GM23338 (cell line): ENCODE measurements around the gene FGF3. TPM values are rescaled to one million over a fixed set of nuclear protein-coding genes. Genes with fewer than 3 reads are reported as not detected.

Experiments used
- CTCF ChIP-seq, 2 experiments: fragments of 200-600 bp in 1 of 2; sonication (generic) in 1 of 2; conservative IDR thresholded peaks; 2 replicates each; pipeline versions ENCODE4 v1.5.1 to v1.6.1; 2016 to 2017; ENCODE audit warnings: antibody characterized with exemption in 2 of 2, low read depth in 2 of 2, mild to moderate bottlenecking in 2 of 2, moderate library complexity in 1 of 2
- EZH2phosphoT487 ChIP-seq: fragments of 200-600 bp; sonication (generic); IDR thresholded peaks from one replicate; pipeline ENCODE4 v1.8.1; 2018; ENCODE audit warnings: antibody characterized with exemption; ENCODE audit not compliant: unreplicated experiment
- STAT1 ChIP-seq: IDR thresholded peaks from one replicate; pipeline ENCODE4 v1.6.1; 2016; ENCODE audit warnings: antibody characterized with exemption; ENCODE audit not compliant: unreplicated experiment
- polyA plus RNA-seq: library from polyadenylated mRNA; unstranded; fragments of >200 nt; fragmentation: Nextera tagmentation; extraction: Ambion mirVana; gene quantifications from 2 replicates; pipeline ENCODE4 v1.2.1, GENCODE V29; 2016
- total RNA-seq: library from RNA; depleted of rRNA; stranded (reverse); fragments of >200 nt; shearing (Covaris generic); gene quantifications from 2 replicates; pipeline ENCODE4 v1.2.3, GENCODE V29; 2014
- TF ChIP-seq, protein P1 (sequence below): fragments of 250-450 bp; sonication (Bioruptor Pico); IDR thresholded peaks from 2 replicates; pipeline ENCODE4 v1.5.0; 2020; ENCODE audit warnings: mild to moderate bottlenecking, moderate library complexity
- TF ChIP-seq, protein P2 (sequence below): IDR thresholded peaks from 2 replicates; pipeline ENCODE4 v1.6.1; 2016; ENCODE audit warnings: antibody characterized with exemption

Gene FGF3
- total and polyA plus RNA-seq, 2 experiments from 2014 or later, result 1.2 TPM; not detected in 1

GRCh38 chr11:69868006-69868810 is 49.0 kb upstream of the FGF3 start (continued):
- TF ChIP-seq, protein P1, sequence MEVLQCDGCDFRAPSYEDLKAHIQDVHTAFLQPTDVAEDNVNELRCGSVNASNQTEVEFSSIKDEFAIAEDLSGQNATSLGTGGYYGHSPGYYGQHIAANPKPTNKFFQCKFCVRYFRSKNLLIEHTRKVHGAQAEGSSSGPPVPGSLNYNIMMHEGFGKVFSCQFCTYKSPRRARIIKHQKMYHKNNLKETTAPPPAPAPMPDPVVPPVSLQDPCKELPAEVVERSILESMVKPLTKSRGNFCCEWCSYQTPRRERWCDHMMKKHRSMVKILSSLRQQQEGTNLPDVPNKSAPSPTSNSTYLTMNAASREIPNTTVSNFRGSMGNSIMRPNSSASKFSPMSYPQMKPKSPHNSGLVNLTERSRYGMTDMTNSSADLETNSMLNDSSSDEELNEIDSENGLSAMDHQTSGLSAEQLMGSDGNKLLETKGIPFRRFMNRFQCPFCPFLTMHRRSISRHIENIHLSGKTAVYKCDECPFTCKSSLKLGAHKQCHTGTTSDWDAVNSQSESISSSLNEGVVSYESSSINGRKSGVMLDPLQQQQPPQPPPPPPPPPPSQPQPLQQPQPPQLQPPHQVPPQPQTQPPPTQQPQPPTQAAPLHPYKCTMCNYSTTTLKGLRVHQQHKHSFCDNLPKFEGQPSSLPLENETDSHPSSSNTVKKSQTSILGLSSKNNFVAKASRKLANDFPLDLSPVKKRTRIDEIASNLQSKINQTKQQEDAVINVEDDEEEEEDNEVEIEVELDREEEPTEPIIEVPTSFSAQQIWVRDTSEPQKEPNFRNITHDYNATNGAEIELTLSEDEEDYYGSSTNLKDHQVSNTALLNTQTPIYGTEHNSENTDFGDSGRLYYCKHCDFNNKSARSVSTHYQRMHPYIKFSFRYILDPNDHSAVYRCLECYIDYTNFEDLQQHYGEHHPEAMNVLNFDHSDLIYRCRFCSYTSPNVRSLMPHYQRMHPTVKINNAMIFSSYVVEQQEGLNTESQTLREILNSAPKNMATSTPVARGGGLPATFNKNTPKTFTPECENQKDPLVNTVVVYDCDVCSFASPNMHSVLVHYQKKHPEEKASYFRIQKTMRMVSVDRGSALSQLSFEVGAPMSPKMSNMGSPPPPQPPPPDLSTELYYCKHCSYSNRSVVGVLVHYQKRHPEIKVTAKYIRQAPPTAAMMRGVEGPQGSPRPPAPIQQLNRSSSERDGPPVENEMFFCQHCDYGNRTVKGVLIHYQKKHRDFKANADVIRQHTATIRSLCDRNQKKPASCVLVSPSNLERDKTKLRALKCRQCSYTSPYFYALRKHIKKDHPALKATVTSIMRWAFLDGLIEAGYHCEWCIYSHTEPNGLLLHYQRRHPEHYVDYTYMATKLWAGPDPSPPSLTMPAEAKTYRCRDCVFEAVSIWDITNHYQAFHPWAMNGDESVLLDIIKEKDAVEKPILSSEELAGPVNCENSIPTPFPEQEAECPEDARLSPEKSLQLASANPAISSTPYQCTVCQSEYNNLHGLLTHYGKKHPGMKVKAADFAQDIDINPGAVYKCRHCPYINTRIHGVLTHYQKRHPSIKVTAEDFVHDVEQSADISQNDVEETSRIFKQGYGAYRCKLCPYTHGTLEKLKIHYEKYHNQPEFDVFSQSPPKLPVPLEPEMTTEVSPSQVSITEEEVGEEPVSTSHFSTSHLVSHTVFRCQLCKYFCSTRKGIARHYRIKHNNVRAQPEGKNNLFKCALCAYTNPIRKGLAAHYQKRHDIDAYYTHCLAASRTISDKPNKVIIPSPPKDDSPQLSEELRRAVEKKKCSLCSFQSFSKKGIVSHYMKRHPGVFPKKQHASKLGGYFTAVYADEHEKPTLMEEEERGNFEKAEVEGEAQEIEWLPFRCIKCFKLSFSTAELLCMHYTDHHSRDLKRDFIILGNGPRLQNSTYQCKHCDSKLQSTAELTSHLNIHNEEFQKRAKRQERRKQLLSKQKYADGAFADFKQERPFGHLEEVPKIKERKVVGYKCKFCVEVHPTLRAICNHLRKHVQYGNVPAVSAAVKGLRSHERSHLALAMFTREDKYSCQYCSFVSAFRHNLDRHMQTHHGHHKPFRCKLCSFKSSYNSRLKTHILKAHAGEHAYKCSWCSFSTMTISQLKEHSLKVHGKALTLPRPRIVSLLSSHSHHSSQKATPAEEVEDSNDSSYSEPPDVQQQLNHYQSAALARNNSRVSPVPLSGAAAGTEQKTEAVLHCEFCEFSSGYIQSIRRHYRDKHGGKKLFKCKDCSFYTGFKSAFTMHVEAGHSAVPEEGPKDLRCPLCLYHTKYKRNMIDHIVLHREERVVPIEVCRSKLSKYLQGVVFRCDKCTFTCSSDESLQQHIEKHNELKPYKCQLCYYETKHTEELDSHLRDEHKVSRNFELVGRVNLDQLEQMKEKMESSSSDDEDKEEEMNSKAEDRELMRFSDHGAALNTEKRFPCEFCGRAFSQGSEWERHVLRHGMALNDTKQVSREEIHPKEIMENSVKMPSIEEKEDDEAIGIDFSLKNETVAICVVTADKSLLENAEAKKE (CRISPR knock-in tag), result no peak
- TF ChIP-seq EZH2phosphoT487 (no peak), STAT1 (no peak), CTCF (conservative IDR thresholded peaks at IDR 0.05; ENCODE audit: low read depth in 2 of 2) (no peak)
- TF ChIP-seq, protein P2, sequence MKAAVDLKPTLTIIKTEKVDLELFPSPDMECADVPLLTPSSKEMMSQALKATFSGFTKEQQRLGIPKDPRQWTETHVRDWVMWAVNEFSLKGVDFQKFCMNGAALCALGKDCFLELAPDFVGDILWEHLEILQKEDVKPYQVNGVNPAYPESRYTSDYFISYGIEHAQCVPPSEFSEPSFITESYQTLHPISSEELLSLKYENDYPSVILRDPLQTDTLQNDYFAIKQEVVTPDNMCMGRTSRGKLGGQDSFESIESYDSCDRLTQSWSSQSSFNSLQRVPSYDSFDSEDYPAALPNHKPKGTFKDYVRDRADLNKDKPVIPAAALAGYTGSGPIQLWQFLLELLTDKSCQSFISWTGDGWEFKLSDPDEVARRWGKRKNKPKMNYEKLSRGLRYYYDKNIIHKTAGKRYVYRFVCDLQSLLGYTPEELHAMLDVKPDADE, result no peak
